SK-MEL-5 (cell line): ENCODE measurements around the gene CBFA2T2. TPM values are rescaled to one million over a fixed set of nuclear protein-coding genes. Genes with fewer than 3 reads are reported as not detected.

Experiments
- DNase-seq: peaks from one replicate; pipeline ENCODE4 v3.0.0-alpha.2; 2016; ENCODE audit warnings: low read depth, low spot score
- in situ Hi-C: cut with HindIII; loops from 2 replicates; pipeline ENCODE4 v1.10.0; 2016; ENCODE audit warnings: low sequenced_read_pairs, high pct_unique_total_duplicates, low pct_unique_long_range_greater_than_20kb
- total RNA-seq: library from RNA; depleted of rRNA; stranded (reverse); fragments of >200 nt; shearing (Covaris generic); gene quantifications from 2 replicates; pipeline ENCODE4 v1.2.3, GENCODE V29; 2014

CBFA2T2 gene
- total RNA-seq, 1 experiment from 2014 or later: 6.0 TPM

GRCh38 chr20:33648396-33649004, 158.6 kb downstream of the CBFA2T2 start:
- in situ Hi-C loops: no loop called here
- DNase-seq: no peak

- DNase-seq: no peak
- in situ Hi-C loops: no loop called here
Observed at GRCh38 chr20:33649201-33649681, 159.3 kb downstream of the CBFA2T2 start.

GRCh38 chr20:33650111-33650752, 160.3 kb downstream of the CBFA2T2 start:
- in situ Hi-C loops: no loop called here
- no peak for DNase-seq

- in situ Hi-C loops: no loop called here
- no peak for DNase-seq
Observed at GRCh38 chr20:33650753-33651561, 161.1 kb downstream of the CBFA2T2 start.

GRCh38 chr20:33651562-33652048, 161.7 kb downstream of the CBFA2T2 start:
- DNase-seq: no peak
- in situ Hi-C loops: no loop called here

- DNase-seq: peak; percentile 82
- in situ Hi-C loops: no loop called here
Observed at GRCh38 chr20:33653218-33653899, 163.5 kb downstream of the CBFA2T2 start.

- no peak for DNase-seq
Observed at GRCh38 chr20:33653900-33654596, 164.2 kb downstream of the CBFA2T2 start.

GRCh38 chr20:33654680-33655161, 164.8 kb downstream of the CBFA2T2 start:
- in situ Hi-C loops: no loop called here
- no peak for DNase-seq

More at GRCh38 chr20:33653900-33654596, 164.2 kb downstream of the CBFA2T2 start:
- in situ Hi-C loops: no loop called here

- in situ Hi-C loops: no loop called here
- DNase-seq: no peak
Observed at GRCh38 chr20:33655164-33655563, 165.3 kb downstream of the CBFA2T2 start.

- no peak for DNase-seq
- in situ Hi-C loops: no loop called here
Observed at GRCh38 chr20:33656010-33656782, 166.3 kb downstream of the CBFA2T2 start.

GRCh38 chr20:33656783-33657703, 167.1 kb downstream of the CBFA2T2 start:
- in situ Hi-C loops: no loop called here
- DNase-seq: no peak

- DNase-seq: no peak
- in situ Hi-C loops: no loop called here
Observed at GRCh38 chr20:33657704-33658095, 167.8 kb downstream of the CBFA2T2 start.

GRCh38 chr20:33658510-33658909, 168.6 kb downstream of the CBFA2T2 start:
- in situ Hi-C loops: no loop called here
- DNase-seq: no peak

GRCh38 chr20:33658929-33659328, 169.0 kb downstream of the CBFA2T2 start:
- in situ Hi-C loops: no loop called here
- no peak for DNase-seq

GRCh38 chr20:33659341-33660034, 169.6 kb downstream of the CBFA2T2 start:
- DNase-seq: no peak
- in situ Hi-C loops: no loop called here
